Measurements from ENCODE around the gene SLC4A5. TPM values are rescaled to one million over a fixed set of nuclear protein-coding genes. Genes with fewer than 3 reads are reported as not detected.
A peak's percentile ranks its signal among the peaks of the same experiment; 100 is the strongest.

Gene SLC4A5
- total RNA-seq, 1 donor from 2014 or later, result 8.2 TPM

DNA sequence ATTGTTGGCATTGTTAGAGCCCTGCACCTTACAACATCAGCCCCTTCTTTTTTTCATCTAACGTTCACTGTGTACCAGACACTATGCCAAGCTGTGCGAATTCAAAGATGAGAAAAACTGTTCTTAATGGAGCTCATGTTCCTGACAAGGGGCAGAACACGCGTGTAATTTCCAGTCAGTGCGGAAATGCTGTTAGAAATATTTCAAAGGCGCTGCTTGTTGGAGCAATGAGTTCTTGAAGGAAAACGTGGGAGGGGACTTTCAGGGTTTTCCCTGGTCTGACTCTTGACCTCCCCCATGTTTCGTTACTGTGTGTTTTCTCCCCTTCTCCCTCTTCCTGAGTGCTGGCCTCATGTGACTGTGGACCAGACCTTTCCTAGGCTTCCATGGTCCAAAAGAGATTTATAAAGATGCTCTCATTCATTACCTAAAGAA is 143.3 kb downstream of the SLC4A5 start:
- peak overlapping the region; percentile 99 for H3K27ac Mint-ChIP-seq (ENCODE audit: unreplicated experiment)
- peaks cover 10% of the 10 kb centered on the region for H3K4me1 Mint-ChIP-seq (ENCODE audit: low read depth, unreplicated experiment)

DNA sequence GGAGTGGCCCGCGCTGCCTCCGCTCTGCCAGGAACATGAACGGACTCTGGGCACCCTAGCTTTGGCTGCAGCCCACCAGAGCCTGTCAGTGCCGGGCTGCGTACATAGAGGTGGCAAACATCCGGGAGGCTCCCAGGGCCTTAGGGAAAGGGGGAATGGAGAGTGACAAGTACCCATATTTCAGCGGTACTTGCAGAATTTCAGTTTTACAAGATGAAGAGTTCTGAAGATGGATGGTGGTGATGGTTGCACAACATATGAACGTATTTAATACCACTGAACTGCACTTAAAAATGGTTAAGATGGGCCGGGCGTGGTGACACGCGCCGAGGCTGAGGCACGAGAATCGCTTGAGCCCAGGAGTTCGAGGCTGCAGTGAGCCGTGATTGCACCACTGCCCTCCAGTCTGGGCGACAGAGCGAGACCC is 143.9 kb downstream of the SLC4A5 start:
- Mint-ChIP-seq H3K9me3 (ENCODE audit: unreplicated experiment) (peaks cover 17% of the 10 kb centered on the region), H3K27me3 (ENCODE audit: unreplicated experiment) (peaks cover 17% of the 10 kb centered on the region), H3K4me1 (ENCODE audit: low read depth, unreplicated experiment) (peaks cover 10% of the 10 kb centered on the region), H3K27ac (ENCODE audit: unreplicated experiment) (peak overlapping the region; percentile 99), H3K4me3 (ENCODE audit: unreplicated experiment) (peak overlapping the region; percentile 100), H3K36me3 (ENCODE audit: unreplicated experiment) (peaks cover 4% of the 10 kb centered on the region)
- DNase-seq, result no peak
- TF ChIP-seq, protein P1, sequence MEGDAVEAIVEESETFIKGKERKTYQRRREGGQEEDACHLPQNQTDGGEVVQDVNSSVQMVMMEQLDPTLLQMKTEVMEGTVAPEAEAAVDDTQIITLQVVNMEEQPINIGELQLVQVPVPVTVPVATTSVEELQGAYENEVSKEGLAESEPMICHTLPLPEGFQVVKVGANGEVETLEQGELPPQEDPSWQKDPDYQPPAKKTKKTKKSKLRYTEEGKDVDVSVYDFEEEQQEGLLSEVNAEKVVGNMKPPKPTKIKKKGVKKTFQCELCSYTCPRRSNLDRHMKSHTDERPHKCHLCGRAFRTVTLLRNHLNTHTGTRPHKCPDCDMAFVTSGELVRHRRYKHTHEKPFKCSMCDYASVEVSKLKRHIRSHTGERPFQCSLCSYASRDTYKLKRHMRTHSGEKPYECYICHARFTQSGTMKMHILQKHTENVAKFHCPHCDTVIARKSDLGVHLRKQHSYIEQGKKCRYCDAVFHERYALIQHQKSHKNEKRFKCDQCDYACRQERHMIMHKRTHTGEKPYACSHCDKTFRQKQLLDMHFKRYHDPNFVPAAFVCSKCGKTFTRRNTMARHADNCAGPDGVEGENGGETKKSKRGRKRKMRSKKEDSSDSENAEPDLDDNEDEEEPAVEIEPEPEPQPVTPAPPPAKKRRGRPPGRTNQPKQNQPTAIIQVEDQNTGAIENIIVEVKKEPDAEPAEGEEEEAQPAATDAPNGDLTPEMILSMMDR (IDR thresholded peaks at IDR 0.05; ENCODE audit: partially characterized antibody, unreplicated experiment), result peak; percentile 30

More for the DNA sequence above, 143.3 kb downstream of the SLC4A5 start:
- H3K27me3 Mint-ChIP-seq (ENCODE audit: unreplicated experiment), result peaks cover 17% of the 10 kb centered on the region
- peak overlapping the region; percentile 100 for H3K4me3 Mint-ChIP-seq (ENCODE audit: unreplicated experiment)
- peaks cover 17% of the 10 kb centered on the region for H3K9me3 Mint-ChIP-seq (ENCODE audit: unreplicated experiment)
- TF ChIP-seq, protein P1 (IDR thresholded peaks at IDR 0.05; ENCODE audit: partially characterized antibody, unreplicated experiment), result no peak
- no peak for DNase-seq
- H3K36me3 Mint-ChIP-seq (ENCODE audit: unreplicated experiment), result peaks cover 4% of the 10 kb centered on the region

DNA sequence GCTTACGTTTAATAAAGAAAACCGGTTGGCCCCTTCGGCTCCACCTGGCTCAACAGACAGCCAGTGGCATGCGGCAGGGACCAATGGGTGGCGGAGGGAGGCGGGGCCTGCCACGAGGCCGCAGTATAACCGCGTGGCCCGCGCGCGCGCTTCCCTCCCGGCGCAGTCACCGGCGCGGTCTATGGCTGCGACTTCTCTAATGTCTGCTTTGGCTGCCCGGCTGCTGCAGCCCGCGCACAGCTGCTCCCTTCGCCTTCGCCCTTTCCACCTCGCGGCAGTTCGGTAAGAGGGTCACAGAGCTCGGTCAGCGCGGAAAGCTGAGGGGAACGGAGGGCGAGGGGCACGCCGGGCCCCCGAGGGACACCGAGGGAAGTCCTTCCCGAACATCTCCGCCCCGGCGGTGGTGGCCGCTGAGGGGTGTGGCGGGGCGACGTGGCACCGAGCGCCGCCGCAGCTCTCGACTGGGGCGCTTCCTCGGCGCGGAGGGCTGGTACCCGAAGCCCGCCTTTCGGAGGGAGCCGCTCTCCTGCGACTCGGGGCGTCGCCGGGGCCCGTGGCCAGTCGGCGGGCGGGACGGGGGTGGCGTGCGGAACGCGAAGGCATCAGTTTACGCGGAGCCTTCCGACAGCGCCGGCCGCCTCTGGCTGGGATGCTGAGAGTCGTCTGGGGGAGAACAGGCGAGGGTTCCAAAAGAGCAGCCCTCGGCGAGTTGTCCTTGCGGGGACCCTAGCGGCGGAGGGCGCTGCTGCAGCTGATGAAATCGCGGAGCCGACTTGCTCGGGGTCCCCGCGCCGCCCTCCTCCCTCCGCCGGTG is 144.5 kb downstream of the SLC4A5 start, which contains the start of gene MTHFD2:
Gene MTHFD2, plus strand, starts transcription at position 155 of the 814 bp plus-strand sequence. Its CDS starts 27 bp downstream, at position 182.
- DNase-seq, result peak; percentile 98
- H3K4me1 Mint-ChIP-seq (ENCODE audit: low read depth, unreplicated experiment), result peaks cover 9% of the 10 kb centered on the region

DNA sequence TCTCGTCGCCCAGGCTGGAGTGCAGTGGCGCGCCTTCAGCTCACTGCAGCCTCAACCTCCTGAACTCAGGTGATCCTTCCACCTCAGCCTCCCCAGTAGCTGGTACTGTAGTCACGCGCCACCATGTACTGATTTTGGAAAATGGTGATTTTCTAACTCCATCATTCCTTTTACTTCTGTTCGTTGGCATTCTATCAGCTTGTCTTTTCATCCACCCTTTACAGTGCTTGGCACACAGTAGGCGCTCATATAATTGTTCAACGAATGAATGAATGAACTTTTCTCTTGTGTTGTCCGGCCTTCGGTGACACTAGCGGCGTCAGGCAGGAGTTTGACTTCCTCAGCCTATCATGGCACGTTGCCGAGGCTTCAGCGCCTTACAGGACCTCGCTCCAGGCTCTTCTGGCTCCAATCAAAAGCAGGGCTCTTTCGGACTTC is 145.2 kb downstream of the SLC4A5 start:
- TF ChIP-seq, protein P1 (IDR thresholded peaks at IDR 0.05; ENCODE audit: partially characterized antibody, unreplicated experiment), result no peak
- H3K27me3 Mint-ChIP-seq (ENCODE audit: unreplicated experiment), result peaks cover 17% of the 10 kb centered on the region
- DNase-seq, result no peak
- H3K9me3 Mint-ChIP-seq (ENCODE audit: unreplicated experiment), result peaks cover 17% of the 10 kb centered on the region
- peak overlapping the region; percentile 100 for H3K27ac Mint-ChIP-seq (ENCODE audit: unreplicated experiment)
- H3K36me3 Mint-ChIP-seq (ENCODE audit: unreplicated experiment), result peaks cover 4% of the 10 kb centered on the region
- H3K4me3 Mint-ChIP-seq (ENCODE audit: unreplicated experiment), result peak overlapping the region; percentile 97
- H3K4me1 Mint-ChIP-seq (ENCODE audit: low read depth, unreplicated experiment), result peaks cover 7% of the 10 kb centered on the region

More for the DNA sequence above, 144.5 kb downstream of the SLC4A5 start, which contains the start of gene MTHFD2:
- TF ChIP-seq, protein P1 (IDR thresholded peaks at IDR 0.05; ENCODE audit: partially characterized antibody, unreplicated experiment), result peak; percentile 99
- peaks cover 4% of the 10 kb centered on the region for H3K36me3 Mint-ChIP-seq (ENCODE audit: unreplicated experiment)
- peaks cover 17% of the 10 kb centered on the region for H3K9me3 Mint-ChIP-seq (ENCODE audit: unreplicated experiment)
- H3K27me3 Mint-ChIP-seq (ENCODE audit: unreplicated experiment), result peaks cover 17% of the 10 kb centered on the region
- H3K4me3 Mint-ChIP-seq (ENCODE audit: unreplicated experiment), result peak within 1 kb of the TSS; percentile 100
- peak within 1 kb of the TSS; percentile 100 for H3K27ac Mint-ChIP-seq (ENCODE audit: unreplicated experiment)

DNA sequence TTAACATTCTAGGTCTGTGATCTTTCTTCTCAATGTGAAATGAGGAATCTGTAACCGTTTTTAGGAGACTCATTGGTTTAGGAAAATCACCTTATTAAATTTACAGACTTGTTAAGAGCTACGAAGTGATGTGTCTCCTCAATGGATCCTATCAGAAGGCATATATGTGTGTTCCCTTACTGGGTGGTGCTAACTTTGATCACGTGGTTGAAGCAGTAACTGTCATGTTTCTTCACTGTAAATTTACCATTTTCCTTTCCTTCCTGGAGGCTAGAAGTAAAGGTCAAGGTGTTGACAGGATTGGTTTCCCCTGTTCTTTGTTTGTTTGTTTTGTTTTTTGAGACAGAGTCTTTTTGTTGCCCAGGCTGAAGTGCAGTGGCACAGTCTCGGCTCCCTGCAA is 146.2 kb downstream of the SLC4A5 start:
- TF ChIP-seq, protein P1 (IDR thresholded peaks at IDR 0.05; ENCODE audit: partially characterized antibody, unreplicated experiment), result no peak
- H3K9me3 Mint-ChIP-seq (ENCODE audit: unreplicated experiment), result peaks cover 17% of the 10 kb centered on the region
- H3K36me3 Mint-ChIP-seq (ENCODE audit: unreplicated experiment), result peaks cover 4% of the 10 kb centered on the region
- peaks cover 17% of the 10 kb centered on the region for H3K27me3 Mint-ChIP-seq (ENCODE audit: unreplicated experiment)
- no peak for DNase-seq
- peak overlapping the region; percentile 57 for H3K4me3 Mint-ChIP-seq (ENCODE audit: unreplicated experiment)
- H3K4me1 Mint-ChIP-seq (ENCODE audit: low read depth, unreplicated experiment), result peaks cover 7% of the 10 kb centered on the region
- H3K27ac Mint-ChIP-seq (ENCODE audit: unreplicated experiment), result no peak overlapping the region

All from glutamatergic neuron (in vitro differentiated cells).